SK-N-MC (cell line): ENCODE measurements around the gene NQO2.
"Not testable (repeated sequence)": the region's sequence is repeated elsewhere in the genome, so short reads cannot be mapped to it uniquely, and the experiment has no call there.

Source experiments
- DNase-seq: peaks from one replicate; pipeline ENCODE4 v3.0.0-alpha.2; 2011; ENCODE audit warnings: low read depth, low spot score
- H3K27ac ChIP-seq: fragments of 200-600 bp; sonication (generic); 2 replicates; pipeline ENCODE4 v1.5.1; 2016; ENCODE audit warnings: mixed run types
- H3K36me3 ChIP-seq: fragments of 200-600 bp; sonication (generic); 2 replicates; pipeline ENCODE4 v1.6.1; 2017; ENCODE audit warnings: antibody characterized with exemption, low read length, mixed read lengths; ENCODE audit not compliant: insufficient read depth
- H3K4me3 ChIP-seq: fragments of 200-600 bp; sonication (generic); 2 replicates; pipeline ENCODE4 v1.5.1; 2016
- H3K9ac ChIP-seq: fragments of 200-600 bp; sonication (generic); 2 replicates; pipeline ENCODE4 v1.8.0; 2017; ENCODE audit warnings: mixed run types, mixed read lengths; ENCODE audit not compliant: insufficient read length
- H3K9me3 ChIP-seq: fragments of 200-600 bp; sonication (generic); 2 replicates; pipeline ENCODE4 v1.6.1; 2017; ENCODE audit warnings: low read depth, mild to moderate bottlenecking, antibody characterized with exemption, low read length, moderate library complexity, mixed read lengths
- EZH2 ChIP-seq: fragments of 200-600 bp; sonication (generic); IDR thresholded peaks from one replicate; pipeline ENCODE4 v1.6.1; 2017; ENCODE audit warnings: antibody characterized with exemption
- FOXP2 ChIP-seq: optimal IDR thresholded peaks from 2 replicates; pipeline ENCODE3; 2011; ENCODE audit warnings: mild to moderate bottlenecking, moderate library complexity; ENCODE audit not compliant: insufficient read depth; ENCODE audit errors: extremely low read length, control extremely low read depth
- POLR2AphosphoS5 ChIP-seq: IDR thresholded peaks from 2 replicates; pipeline ENCODE4 v1.6.1; 2012; ENCODE audit warnings: mild to moderate bottlenecking, low read depth, low read length, borderline replicate concordance

The NQO2 gene

DNA sequence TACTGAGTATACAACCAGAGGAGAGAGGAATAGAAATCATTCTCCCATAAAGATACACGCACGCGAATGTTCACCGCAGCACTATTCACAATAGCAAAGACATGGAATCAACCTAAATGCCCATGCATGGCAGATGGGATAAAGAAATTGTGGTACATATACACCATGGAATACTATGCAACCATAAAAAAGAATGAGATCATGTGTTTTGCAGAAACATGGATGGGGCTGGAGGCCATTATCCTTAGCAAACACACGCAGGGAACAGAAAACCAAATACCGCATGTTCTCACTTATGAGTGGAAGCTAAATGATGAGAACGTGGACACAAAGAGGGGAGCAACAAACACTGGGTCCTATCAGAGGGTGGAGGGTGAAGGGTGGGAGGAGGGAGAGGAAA is 31.8 kb upstream of the NQO2 start:
- Histone ChIP-seq H3K9ac (no peak overlapping the region), H3K4me3 (no peak overlapping the region), H3K9me3 (no peaks in the 10 kb centered on the region), H3K36me3 (no peaks in the 10 kb centered on the region), H3K27ac (no peak overlapping the region)
- no peak for DNase-seq
- no peak for TF ChIP-seq POLR2AphosphoS5
- TF ChIP-seq FOXP2, result no peak

DNA sequence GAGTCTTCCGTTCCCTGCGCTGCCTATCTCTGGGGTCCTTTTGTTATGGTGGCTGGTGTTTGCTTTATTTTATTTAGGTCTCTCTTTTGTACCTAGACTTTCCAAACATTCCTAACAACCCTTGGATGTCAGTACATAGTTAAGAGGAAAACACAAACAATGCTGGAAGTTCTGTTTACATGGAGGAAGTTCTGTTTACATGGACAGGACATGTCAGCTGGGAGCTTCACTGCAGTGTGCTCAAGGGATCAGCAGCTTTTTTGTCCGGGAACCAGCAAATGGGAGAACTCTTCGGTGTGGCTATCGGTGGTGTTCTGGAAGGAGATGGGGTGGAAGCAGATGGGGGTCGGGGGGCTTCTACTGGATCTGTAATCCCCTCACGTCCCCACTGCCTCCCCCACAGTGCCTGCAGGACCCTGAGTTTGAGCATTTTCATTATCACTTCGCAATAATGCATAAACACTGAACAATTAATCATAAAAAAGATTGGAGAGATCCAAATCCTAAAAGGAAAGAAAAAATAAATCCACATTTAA is 31.0 kb upstream of the NQO2 start:
- no peak overlapping the region for H3K4me3 ChIP-seq
- no peak for DNase-seq
- H3K9me3 ChIP-seq, result no peaks in the 10 kb centered on the region
- H3K36me3 ChIP-seq, result no peaks in the 10 kb centered on the region
- TF ChIP-seq POLR2AphosphoS5 (no peak), EZH2 (no peak), FOXP2 (no peak)
- no peak overlapping the region for H3K9ac ChIP-seq
- H3K27ac ChIP-seq, result no peak overlapping the region

DNA sequence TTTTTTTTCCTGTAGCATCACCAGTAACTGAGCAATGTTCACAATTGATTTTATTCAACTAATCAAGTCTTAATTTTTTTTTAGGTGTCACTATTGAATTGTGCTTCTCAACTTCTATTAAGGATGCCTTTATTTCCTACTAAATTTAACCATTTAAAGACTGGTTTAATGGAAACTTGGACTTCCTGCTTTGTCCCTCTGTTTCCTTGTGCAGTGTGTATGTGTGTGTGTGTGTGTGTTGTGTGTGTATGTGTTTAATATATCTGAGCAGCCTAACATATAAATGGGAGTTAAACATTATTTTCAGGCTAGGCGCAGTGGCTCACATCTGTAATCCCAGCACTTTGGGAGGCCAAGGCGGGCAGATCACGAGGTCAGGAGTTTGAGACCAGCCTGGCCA is 30.1 kb upstream of the NQO2 start:
- Histone ChIP-seq H3K36me3 (no peaks in the 10 kb centered on the region), H3K9me3 (no peaks in the 10 kb centered on the region), H3K27ac (no peak overlapping the region), H3K9ac (no peak overlapping the region), H3K4me3 (no peak overlapping the region)
- DNase-seq, result no peak
- TF ChIP-seq EZH2, result no peak

DNA sequence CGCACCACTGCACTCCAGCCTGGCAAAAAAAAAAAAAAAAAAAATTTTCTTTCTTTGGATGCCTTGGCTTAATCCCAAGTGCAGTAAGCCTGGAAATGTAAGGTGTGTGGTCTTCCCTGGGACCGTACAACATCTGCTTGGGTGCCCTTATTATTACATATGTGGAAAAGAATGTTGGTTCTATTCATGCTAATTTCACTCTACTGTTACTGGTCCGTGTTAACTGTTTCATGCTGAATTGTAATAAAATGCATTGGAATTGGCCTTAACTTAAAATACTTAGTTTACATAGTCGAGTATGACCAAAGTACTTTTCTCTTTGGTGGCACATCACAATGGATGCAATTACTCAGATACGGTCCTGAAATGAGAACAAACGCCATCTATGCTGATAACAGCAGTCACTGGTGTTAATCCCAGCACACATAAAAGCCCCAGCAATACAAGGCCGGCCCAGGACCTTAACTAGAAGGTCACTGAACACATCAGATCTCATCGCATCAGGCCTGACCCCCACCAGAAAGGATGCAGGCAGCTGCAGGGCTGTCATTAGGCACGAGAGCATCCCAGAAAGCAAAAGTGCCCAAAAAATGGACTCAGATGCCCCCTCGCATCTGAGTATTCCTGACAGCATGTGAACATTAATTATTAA is 29.5 kb upstream of the NQO2 start:
- Histone ChIP-seq H3K9ac (no peak overlapping the region), H3K36me3 (no peaks in the 10 kb centered on the region), H3K27ac (no peak overlapping the region), H3K4me3 (no peak overlapping the region), H3K9me3 (no peaks in the 10 kb centered on the region)
- no peak for DNase-seq
- TF ChIP-seq FOXP2, result no peak
- no peak for TF ChIP-seq POLR2AphosphoS5
- no peak for TF ChIP-seq EZH2

DNA sequence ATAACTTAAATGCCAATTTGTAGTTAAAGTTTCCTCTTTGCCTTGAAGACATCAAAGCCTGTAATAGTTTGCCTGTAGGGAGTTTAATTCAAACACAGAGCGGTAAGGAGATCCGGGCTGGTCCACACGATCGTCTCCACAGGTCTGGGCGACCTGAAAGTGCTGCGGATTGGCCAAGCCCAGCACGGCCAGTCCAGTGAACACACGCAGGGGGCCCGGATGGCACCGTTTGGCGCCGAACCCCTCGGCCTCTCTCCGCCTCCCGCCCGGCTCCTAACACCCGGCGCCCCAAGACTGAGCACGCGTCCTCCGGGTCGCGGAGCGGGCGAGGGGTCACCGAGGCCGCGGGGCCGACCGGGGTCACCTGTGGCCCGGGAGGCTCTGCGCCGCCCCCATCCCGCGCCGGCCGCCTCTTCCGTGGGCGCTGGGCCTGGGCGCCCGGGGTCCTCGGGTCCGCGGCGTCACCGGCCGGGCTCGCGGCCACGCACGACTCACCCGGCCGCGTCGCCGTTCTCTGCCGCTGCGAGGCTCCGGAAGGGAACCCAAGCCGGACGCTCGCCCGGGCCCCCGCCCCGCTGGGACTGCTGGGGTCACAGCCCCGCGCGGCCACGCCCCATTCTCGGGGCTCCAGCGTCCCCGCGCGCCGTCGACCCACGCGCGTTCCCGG is 28.8 kb upstream of the NQO2 start:
- peak overlapping the region; percentile 80 for H3K4me3 ChIP-seq
- no peaks in the 10 kb centered on the region for H3K36me3 ChIP-seq
- H3K27ac ChIP-seq, result no peak overlapping the region
- no peak for TF ChIP-seq POLR2AphosphoS5
- TF ChIP-seq EZH2, result no peak
- TF ChIP-seq FOXP2, result no peak
- H3K9ac ChIP-seq, result peak overlapping the region; percentile 77
- no peaks in the 10 kb centered on the region for H3K9me3 ChIP-seq
- DNase-seq, result no peak

DNA sequence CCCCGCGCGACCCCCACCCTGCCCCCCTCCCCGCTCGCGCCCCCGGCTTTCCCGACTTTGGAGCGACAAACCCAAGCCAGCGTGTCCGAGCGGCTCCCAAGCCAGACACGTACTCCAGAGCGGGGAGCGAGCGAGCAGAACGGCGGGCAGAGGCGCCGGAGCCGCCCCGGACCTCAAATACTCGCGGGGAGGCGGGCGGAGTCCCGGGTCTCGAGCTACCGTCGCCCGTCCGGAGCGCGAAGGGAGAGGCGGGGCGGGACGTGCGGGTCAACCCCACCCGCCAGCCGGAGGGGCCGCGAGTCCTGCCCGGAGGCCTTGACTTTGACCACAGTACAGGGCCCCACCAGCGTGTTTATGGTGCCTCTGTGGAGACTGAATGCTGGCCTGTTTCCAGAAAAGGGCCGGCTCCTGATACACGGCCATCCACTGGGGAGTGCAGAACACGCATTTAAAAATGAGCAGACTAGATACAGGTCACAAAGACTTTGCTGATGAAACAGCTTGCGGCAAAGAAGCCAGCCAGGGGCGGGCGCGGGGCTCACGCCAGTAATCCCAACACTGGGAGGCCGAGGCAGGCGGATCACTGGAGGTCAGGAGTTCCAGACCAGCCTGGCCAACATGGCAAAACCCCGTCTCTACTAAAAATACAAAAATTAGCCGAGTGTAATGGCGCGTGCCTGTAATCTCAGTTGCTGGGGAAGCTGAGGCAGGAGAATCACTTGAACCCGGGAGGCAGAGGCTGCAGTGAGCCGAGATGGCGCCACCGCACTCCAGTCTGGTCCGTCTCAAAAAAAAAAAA is 28.1 kb upstream of the NQO2 start, which contains the start of gene SERPINB6:
SERPINB6 (minus strand) TSS at position 148 of the 799 bp plus-strand sequence. CDS start 12,235 bp downstream, outside the sequence.
- DNase-seq, result no peak
- TF ChIP-seq FOXP2, result no peak
- TF ChIP-seq POLR2AphosphoS5, result 0 out of 2 replicates have a peak, but pooled peaks have one; percentile 25
- Histone ChIP-seq H3K9ac (peak within 1 kb of the TSS; percentile 77), H3K36me3 (no peaks in the 10 kb centered on the region), H3K27ac (no peak within 1 kb of the TSS), H3K4me3 (peak within 1 kb of the TSS; percentile 80), H3K9me3 (no peaks in the 10 kb centered on the region)

DNA sequence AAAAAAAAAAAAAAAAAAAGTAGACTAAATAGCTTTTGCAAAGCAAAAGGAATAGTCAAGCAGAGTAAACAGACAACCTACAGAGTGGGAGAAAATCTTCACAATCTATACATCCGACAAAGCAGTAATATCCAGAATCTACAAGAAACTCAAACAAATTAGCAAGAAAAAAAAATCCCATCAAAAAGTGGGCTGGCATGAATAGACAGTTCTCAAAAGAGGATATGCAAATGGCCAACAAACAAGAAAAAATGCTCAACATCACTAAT is 27.5 kb upstream of the NQO2 start:
- not testable (repeated sequence) for H3K9ac ChIP-seq, H3K27ac ChIP-seq, DNase-seq, H3K36me3 ChIP-seq, H3K9me3 ChIP-seq, H3K4me3 ChIP-seq

DNA sequence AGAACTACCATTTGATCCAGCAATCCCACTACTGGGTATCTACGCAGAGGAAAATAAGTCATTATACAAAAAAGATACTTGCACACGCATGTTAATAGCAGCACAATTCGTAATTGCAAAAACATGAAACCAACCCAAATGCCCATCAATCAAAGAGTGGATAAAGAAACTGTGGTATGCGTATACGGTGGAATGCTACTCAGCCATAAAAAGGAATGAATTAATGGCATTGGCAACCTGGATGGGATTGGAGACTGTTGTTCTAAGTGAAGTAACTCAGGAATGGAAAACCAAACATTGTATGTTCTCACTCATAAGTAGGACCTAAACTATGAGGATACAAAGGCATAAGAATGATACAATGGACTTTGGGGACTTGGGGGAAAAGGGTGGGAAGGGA is 27.0 kb upstream of the NQO2 start:
- not testable (repeated sequence) for H3K36me3 ChIP-seq, DNase-seq, H3K4me3 ChIP-seq, H3K27ac ChIP-seq, H3K9me3 ChIP-seq, H3K9ac ChIP-seq

DNA sequence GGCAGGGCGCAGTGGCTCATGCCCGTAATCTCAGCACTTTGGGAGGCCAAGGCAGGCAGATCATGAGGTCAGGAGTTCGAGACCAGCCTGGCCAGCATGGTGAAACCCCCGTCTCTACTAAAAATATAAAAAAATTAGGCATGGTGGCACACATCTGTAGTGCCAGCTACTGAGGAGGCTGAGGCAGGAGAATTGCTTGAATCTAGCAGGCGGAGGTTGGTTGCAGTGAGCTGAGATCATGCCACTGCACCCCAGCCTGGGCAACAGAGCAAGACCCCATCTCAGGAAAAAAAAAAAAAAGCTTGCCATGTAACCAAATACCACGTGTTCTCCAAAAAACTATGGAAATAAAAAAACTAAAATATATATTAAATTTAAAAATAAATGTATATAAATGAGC is 26.5 kb upstream of the NQO2 start:
- H3K9me3 ChIP-seq, H3K27ac ChIP-seq, H3K36me3 ChIP-seq, DNase-seq, H3K9ac ChIP-seq, H3K4me3 ChIP-seq: not testable (repeated sequence)
